DMS79 treated with DMSO at 0.1 percent for 48 hours (cell line): ENCODE results near the gene SPECC1L.
"Not testable (repeated sequence)": the region's sequence is repeated elsewhere in the genome, so short reads cannot be mapped to it uniquely, and the experiment has no call there.

ENCODE experiments used
- DNase-seq: peaks from one replicate; lab custom pipeline; 2025; lab: John Stamatoyannopoulos, UW

The SPECC1L gene

DNA sequence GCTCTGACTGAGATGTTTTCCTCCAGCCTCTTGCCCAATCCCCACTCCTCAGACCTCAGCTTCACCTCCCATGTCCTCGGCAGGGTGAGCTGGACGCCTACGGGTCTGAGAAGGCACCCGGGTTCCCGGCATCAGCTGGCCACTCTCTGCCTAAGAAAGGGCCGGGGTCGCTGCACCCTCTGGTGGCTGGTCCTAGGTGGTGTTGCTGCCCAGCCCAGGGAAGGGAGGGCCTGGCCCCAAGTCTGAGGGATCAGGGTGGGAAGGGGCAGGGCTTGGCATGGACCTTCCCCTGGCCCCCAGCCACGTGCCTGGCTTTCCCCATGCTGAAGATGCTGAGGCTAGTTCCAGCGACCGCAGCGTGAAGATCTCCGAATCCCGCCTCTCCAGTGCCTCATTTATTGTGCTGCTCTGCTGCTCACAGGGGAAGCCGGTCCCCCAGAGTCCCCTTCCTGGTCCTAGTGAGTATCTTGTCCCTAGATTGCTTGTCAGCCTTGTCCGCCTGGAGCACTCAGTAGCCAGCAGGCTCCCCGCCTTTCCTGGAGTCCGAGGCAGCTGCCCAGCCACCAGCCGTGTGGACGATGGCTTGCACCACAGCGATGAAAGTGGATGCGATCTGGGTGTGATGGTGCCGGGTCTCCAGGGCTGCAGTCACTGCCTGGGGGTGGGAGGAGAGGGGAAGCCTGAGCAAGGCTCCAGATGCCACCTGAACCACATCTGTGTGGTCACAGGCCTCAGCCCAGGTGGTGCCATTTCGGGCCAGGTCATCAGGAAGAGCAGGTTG lies 22.9 kb upstream of the SPECC1L start:
- DNase-seq, result peak; percentile 13

DNA sequence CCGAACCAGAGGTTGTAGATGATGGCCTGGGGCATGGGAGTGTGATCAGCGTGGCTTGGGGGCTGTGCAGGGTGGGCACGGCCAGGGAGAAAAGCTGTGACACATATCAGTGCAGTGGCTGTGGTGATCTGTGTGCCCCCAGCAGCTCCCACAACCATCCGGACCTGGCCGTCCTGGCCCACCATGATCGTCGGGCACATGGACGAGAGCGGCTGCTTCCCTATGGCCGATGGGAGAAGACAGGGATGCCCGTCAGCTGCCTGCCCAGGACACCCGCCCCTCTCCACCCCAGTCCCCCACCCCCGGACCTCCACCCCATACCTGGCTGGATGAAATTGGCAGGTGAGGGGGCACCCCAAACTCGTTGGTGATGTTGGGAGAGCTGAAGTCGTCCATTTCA lies 22.0 kb upstream of the SPECC1L start:
- not testable (repeated sequence) for DNase-seq

DNA sequence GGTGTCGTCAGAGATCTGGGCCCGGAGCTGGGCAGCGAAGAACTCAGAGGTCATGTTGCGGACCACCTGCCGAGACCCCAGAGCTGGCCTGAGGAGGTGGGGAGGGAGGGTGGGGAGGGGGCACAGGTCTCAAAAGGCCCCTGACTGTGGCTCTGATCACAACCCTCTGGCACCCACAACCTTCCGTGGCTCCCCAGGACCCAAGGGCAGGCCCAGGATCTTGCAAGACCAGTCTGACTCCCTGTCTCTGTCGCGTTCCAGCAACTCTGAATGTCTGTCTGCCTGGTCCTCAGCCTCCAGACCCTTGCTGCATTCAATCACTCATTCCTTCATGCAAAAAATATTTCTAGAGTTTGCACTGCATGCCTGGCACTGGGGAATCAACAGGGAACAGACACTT lies 21.2 kb upstream of the SPECC1L start:
- not testable (repeated sequence) for DNase-seq

DNA sequence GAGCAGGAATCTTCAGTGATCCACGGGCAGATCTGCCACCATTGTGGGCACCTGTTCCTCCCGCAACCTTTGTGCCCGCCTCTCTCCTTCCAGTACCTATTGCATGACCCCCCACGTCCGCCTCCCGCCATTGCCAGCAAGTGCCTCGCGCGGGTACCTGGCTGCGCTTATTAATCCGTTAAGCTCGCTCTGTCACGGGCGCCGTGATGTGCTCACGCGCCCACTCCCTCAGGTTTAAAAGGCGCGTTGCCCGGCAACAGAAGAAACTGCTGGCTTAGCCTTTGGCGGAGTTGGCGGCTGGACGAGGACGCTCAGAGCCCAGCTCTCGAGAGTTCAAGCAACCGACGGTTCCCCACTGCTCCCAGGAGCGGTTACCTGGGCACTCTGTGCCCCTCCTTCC lies 19.3 kb upstream of the SPECC1L start:
- DNase-seq, result not testable (repeated sequence)

DNA sequence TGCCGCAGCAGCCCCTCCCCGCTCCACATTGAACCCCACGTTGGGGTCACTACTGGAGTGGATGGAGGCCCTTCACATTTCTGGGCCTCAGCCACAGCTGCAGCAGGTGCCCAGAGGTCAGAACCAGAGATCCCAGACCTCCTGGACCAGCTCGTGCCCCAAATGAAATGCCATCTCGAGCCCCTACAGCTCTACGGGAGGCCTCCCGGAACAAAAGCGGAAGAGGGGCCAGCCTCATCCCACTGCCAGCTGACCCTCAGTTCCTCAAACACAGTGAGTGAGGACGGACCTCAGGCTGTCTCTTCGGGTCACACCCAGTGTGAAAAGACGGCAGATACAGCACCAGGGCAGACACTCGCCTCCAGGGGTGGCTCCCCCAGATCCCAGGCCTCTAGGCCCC lies 17.5 kb upstream of the SPECC1L start:
- DNase-seq, result not testable (repeated sequence)

DNA sequence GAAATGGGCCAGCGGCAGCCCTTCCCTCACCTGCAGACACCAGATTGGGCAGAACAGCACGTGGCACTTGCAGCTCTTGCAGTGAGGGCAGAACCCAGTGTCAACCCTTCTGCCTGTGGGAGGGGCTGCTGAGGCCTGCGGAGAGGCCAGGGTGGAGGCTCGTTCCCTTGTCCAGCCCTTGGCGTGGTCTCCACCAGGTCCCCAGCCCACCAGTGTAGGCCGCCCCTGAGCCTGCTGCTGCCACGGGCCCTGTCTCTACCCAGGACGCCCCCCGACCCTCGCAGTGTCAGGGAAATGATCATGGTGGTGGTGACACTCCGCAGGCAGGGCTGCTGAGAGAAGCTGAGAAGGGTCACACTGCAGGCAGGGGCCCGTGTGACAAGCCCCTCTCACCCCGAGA lies 14.5 kb upstream of the SPECC1L start:
- not testable (repeated sequence) for DNase-seq

DNA sequence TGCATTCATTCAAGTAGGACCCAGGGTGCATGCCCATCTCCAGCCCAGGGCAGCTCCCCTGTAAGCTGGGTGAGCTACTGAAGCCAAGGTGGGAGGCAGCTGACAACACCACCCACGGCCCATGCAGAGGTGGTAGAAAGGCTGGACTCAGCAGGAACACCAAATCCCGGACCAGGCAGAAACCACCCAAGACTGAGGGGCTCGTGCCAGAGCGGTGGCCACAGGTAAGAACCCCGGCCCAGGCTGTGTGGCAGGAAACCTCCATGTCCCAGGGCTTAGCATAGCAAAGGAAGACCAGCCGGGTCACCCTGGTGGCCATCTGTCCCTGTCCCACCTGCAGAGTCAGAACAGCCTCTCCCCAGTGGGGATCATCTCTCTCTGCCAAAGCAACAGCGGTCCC lies 13.9 kb upstream of the SPECC1L start:
- not testable (repeated sequence) for DNase-seq

DNA sequence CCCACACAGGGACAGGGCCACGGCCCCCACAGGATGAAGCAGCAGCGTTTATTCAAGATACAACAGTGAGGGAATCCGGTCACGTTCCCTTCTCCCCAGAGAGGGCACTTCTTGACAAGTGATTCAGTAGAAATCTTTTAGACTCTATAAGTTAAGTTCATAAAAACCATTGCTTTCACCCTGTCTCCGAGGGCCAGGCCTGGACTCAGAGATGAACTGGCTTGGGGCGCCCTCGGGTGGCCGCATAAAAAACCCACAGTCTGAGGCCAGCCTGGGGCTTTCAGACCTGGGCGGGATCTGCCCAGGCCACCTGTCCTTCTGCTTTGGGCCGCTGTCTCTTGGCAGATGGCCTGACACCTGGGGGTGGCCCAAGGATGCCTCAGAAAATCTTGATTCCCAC lies 11.2 kb upstream of the SPECC1L start:
- not testable (repeated sequence) for DNase-seq

DNA sequence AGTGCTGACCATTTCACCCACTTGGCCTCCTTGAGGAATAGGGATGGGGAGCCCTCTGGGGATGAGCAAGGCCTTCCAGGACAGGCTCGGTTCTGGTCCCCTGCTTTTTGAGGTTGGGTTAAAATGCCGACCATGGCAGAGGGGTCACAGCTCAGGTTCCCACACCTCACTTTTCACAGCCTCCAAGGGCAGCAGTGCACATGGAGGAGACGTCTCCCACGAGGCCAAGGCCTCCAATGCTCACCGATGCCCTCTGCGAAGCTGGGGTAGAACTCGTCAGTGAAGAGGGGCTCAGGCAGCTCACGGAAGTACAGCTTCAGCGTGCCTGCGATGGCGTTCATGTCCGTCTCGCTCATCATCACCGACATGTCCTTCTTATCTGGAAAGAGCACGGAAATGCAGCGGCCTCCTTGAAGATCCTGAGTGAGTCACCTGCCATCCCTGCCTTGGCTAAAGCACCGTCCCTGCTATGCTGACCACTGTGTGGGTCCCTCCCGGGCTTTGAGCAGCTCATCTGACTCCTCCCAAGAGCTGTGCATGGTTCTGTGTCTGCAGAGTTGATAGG lies 8.4 kb upstream of the SPECC1L start:
- not testable (repeated sequence) for DNase-seq

DNA sequence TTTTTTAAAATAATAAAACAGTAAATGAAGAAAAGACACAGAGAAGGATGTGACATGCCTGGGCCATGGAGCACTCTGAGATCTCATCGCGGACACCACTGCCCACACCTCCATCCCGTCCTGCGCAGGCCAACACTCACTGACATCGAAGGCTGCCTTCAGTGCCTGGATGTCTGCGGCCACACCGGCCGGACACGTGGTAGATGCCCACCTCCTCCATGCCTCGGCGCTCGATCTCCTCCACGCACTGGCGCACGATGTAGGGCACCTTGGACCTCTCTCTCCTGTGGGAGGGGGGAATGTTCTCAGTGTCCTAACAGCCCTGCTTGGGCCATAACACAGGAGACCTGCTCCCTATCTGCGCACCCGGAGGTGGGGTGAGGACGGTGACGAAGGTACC lies 7.2 kb upstream of the SPECC1L start:
- DNase-seq, result not testable (repeated sequence)

DNA sequence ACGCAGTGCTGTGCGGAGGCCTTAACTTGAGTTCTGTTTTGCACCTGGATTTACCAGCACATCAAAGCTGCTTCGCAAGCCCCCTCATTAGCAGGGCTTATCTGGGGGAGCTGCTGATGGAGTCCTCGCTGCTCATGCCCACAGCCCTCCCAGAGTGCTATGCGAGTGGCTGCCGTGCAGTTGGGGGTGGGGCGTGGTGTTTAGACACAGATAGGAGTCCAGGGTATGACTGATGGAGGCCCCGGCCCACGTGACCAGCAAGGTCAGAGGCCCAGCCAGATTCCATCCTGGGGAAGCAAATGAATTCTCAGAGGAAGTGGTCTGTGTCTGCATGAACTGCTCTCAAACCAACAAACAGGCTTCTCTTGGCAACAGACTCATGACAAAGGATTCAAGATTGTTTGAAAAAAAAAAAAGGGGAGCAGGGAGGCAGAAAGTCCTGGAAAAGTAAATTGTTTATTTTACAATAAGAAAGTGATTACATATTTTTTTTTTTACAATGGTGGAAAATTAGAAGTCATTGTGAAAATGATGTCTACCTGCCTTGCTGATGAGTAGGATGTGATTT lies 6.2 kb upstream of the SPECC1L start:
- not testable (repeated sequence) for DNase-seq

DNA sequence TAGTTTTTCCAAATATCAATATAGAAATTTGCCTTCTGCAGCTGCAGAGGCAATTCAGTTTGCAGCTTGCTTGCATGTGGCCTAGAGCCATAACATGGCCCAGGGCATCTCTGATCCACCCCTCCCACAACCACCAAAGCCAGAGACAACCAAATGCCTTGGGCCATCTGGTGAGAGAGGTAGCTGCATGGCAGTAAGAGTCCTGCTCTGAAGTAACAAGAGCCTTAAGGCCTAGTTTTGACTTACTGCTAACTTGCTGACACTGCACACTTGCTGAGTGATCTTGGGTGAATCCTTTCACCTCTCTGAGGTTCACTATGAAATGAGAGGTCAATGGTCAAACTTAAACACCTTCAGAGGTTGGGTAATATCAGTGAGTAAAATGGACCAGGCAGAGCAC lies 4.9 kb upstream of the SPECC1L start:
- DNase-seq, result no peak

DNA sequence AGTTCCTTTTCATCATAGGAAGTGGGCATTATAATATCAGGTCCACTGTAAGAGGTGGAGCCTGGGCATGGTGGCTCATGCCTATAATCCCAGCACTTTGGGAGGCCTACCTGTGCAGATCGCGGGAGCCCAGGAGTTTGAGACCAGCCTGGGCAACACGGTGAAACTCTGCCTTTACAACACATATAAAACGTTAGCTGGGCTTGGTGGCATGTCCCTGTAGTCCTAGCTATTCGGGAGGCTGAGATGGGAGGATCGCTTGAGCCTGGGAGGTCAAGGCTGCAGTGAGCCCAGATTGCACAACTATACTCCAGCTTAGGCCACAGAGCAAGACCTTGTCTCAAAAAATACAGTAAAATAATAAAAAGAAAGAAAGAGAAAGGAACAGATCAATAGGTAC lies 4.1 kb upstream of the SPECC1L start:
- not testable (repeated sequence) for DNase-seq

DNA sequence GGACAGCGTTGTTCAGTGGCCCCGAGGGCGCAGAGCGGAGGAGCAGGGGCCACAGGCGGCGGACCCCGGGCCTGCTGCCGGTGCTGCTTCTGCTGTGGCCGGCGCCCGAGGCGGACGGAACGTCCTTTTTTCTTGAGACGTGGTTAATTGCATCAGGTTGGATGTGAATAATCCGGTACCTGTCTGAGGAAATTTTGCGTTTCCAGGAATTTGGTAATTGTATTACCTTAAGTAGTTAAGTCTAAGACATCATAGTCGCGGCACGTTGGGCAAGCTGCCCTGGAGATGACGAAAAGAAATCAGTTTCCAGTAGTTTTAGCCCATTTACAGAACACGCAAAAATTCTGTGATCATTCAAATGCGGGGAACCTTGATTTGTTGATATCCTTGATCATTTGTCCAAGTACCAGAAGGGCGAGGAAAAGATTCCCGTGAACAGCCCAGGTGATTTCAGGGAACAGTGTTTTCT lies 789 bp downstream of the SPECC1L start:
- peak; percentile 28 for DNase-seq

DNA sequence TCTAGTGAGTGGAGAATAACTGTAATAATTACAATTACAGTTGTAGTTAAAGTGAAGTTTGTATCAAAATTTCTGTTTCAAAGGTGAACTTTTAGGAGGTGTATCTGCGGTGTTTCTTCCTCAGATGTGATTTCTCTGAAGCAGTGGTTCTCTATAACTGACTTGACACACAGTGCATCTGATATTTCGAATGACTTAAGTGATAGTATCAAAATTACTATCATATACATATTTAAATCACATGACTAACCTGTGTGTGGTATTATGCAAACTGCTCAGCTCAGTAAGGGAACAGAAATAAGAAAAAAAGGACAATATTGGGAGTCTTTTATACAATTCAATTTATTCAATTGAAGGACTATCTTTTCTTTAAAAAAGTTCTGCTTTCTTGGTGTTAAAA lies 2.4 kb downstream of the SPECC1L start:
- not testable (repeated sequence) for DNase-seq

DNA sequence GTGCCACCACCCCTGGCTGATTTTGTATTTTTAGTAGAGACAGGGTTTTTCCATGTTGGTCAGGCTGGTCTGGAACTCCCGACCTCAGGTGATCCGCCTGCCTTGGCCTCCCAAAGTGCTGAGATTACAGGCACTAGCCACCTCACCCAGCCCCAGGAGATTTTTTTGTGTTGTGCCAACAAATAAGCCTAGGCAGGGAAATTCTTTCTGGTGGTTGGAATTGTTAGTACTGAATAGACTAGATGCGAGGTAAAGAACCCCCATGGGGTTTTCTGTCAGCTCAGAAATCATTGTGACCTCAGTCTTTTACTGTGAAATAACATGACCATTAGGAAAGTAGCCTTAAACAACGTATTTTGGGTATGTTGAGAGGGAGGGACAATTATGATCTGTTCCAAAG lies 3.3 kb downstream of the SPECC1L start:
- not testable (repeated sequence) for DNase-seq

DNA sequence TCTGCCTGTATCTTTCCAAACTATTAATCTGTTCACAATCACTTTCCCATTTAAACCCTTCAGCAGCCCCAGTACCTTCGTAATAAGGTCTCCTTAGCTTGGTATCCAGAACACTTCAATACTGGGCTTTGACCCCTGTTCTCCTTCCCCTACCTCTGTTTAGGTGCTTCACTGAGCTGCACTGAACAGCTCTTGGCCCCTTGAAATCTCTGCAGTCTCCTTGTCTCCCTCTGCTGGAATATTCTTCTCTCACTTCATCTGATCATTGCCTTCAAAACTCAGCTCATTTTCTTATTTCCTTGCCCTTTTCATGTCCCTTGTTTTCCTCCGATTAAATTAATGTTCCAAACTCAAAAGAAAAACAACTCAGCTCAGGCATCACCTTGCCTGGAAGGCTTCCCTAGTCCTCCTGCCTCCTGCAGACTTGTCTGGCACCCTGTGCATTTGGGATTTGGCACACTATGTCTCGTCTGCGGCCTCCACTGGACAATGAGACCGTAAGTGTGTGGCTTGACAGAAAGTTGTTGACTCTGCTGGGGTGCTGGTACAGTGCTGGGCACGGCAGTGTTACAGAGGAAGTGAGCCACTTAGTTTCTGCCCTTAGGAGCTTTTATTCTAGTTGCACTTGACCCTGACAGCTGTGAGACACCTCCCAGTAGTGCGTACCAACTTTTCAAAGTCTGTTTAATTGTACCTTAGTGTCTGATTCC lies 4.2 kb downstream of the SPECC1L start:
- DNase-seq, result not testable (repeated sequence)

DNA sequence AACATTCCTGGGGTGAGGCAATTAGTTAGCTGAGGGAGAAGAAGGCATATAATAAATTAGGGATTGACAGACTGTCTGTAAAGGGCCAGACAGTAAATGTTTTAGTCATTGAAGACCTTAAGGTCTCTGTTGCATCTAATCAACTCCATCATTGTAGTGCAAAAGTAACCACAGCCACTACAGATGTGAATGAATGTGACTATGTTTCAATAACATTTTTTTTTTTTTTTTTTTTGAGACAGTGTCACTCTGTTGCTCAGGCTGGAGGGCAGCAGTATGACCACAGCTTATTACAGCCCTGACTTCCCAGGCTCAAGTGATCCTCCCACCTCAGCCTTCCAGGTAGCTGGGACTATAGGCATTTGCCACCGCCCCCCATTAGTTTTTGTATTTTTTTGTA lies 9.7 kb downstream of the SPECC1L start:
- DNase-seq, result not testable (repeated sequence)

DNA sequence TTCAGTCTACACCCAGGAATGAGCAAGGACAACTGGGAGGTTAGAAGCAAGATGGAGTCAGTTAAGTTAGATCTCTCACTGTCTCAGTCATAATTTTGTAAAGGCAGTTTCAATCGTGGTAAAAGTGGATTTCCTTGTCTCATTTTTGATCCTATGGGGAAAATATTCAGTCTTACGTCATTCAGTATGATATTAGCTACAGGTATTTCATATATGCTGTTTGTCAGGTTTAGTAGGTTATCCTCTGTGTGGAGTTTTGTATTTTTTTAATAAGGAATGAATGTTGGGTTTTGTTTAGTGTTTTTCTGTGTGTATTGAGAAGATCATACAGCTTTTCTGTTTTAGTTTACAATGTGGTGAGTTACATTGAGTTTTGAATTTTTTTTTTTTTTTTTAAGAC lies 11.8 kb downstream of the SPECC1L start:
- no peak for DNase-seq

DNA sequence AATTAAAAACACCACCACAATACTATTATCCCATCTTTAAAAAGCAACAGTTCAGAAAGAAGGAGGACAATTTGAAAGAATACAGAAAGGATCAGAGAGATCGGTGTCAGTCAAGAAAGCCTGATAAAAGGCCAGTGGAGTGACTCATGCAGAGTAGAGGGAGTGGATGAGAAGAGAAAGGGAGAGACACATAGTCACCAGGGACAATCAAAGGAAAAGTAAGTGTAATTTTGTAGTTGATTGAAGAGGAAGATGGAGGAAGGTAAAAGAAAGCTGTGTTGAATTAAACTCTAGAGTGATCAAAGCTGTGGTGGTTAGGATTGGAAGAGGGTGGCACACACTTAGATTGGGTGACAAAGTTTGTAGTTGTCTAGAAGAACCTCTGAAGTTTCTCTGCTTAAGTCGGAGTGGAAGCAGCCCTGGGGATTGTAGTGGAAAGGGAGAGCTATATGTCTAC lies 14.1 kb downstream of the SPECC1L start:
- no peak for DNase-seq

DNA sequence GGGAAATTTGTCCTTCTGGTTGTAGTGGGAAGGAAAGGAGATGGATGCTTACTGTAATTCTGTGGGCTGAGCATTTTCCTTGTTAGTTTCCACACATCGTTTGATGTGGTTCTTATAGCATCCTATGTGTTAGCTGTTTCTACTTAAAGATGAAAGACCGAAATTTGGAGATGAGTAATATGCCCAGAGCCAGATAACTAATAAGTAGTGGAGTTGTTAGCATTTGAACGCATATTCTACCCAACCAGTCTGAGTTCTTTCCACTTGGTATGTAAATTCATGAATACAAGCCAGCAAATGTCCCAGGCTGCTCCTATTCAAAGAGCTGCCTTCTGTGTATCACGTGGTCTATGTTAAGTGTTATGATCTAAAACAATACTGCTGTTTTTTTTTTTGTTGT lies 14.6 kb downstream of the SPECC1L start:
- no peak for DNase-seq

DNA sequence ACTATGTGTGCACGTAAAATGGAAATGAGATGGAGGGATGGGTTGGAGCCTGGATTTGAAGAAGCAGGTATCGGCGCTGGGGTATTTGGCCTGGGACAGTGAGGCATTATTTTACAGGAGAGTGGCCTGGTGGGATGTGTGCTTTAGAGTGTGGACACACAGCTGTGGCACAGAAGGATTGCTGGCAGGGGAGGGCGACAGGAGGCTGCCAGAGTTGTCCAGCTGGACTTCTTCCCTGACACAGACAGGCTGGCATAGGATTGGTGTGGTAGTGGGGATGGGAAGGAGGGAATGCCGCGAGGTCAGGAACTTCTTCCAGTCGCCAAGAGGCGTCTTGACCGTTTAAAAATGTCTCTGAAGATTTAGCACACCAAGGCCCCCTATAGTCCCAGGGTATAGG lies 16.6 kb downstream of the SPECC1L start:
- DNase-seq, result not testable (repeated sequence)

DNA sequence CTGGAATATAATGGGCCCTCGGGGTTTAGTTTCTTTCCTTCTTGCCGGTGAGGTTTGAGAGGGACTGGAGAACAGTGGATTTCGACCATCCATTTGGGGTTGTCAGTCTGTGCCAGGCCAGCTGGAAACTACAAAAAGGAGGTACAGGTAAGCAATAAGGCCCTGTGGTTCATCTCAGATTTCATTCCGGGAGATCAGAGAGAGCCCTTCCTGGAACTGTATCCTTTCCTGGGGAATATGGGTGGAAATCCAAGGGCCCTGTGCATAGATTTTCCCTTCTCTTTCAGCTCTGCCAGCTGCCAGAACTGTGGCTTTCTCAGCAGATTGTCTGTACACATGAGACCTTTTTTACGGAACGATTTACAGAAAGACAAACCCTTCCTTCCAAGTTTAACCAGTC lies 17.2 kb downstream of the SPECC1L start:
- DNase-seq, result not testable (repeated sequence)
